Right lobe of liver (tissue), 4 donors: Measurements from ENCODE around the gene CACFD1.

Source experiments
- CTCF ChIP-seq, 4 donors: fragments of 200-600 bp in 3 of 4; fragments of 450-650 bp in 1 of 4; IDR thresholded peaks; one replicate each; pipeline versions ENCODE4 v1.5.1 to v1.8.0; 2016 to 2022; ENCODE audit warnings: antibody characterized with exemption in 4 of 4, mild to moderate bottlenecking in 2 of 4
- POLR2A ChIP-seq: fragments of 450-650 bp; IDR thresholded peaks from one replicate; pipeline ENCODE4 v1.6.1; 2017; ENCODE audit warnings: antibody characterized with exemption, mild to moderate bottlenecking
- donor health status: DM: no; HTN: no; CAD: no.
- donor health status: DM: no; HTN: no; CAD: no.
- donor health status: DM: no; HTN: yes; CAD: no.

GRCh38 chr9:133437753-133438531, 21.8 kb upstream of the CACFD1 start:
- TF ChIP-seq CTCF (IDR thresholded peaks at IDR 0.05), result no peak
- TF ChIP-seq POLR2A, result no peak
